Activated CD4-positive, alpha-beta T cell treated with anti-CD3 and anti-CD28 coated beads, Interleukin-2, amount 10 ng/mL, durations not matched to agents 7 days and 5 days (primary cell): ENCODE measurements around the gene DYNC1H1. TPM values are rescaled to one million over a fixed set of nuclear protein-coding genes. Genes with fewer than 3 reads are reported as not detected.

Experiments
- CTCF ChIA-PET: fragments of 350-600 bp; sonication (Branson Sonifier 250); formaldehyde crosslinking; loops from one replicate; lab custom pipeline; 2021; ENCODE audit warnings: antibody characterized with exemption; lab: Charles Lee
- POLR2A ChIA-PET: fragments of 350-600 bp; sonication (Branson Sonifier 250); formaldehyde crosslinking; loops from one replicate; lab custom pipeline; 2021; ENCODE audit warnings: antibody characterized with exemption; lab: Charles Lee
- DNase-seq: peaks from one replicate; pipeline ENCODE4 v3.0.0-alpha.2; 2020
- H3K27ac Mint-ChIP-seq: one replicate; pipeline ENCODE4 v1.8.0; 2021; ENCODE audit warnings: mild to moderate bottlenecking, moderate library complexity, mixed read lengths
- H3K27me3 Mint-ChIP-seq: one replicate; pipeline ENCODE4 v1.8.0; 2021; ENCODE audit warnings: mixed read lengths
- H3K36me3 Mint-ChIP-seq: one replicate; pipeline ENCODE4 v1.8.0; 2021; ENCODE audit warnings: low read depth, mixed read lengths
- H3K4me1 Mint-ChIP-seq: one replicate; pipeline ENCODE4 v1.8.0; 2021; ENCODE audit warnings: mixed read lengths
- H3K4me3 Mint-ChIP-seq: one replicate; pipeline ENCODE4 v1.8.0; 2021; ENCODE audit warnings: mild to moderate bottlenecking, moderate library complexity, mixed read lengths
- H3K9me3 Mint-ChIP-seq: one replicate; pipeline ENCODE4 v1.8.0; 2021; ENCODE audit warnings: mixed read lengths
- total RNA-seq, 2 experiments: library from RNA; stranded (reverse); gene quantifications; one replicate each; pipeline ENCODE4 v1.2.3, GENCODE V29; 2021

Gene DYNC1H1
- total RNA-seq, 2 experiments from 2014 or later, result 262 to 264 TPM

GRCh38 chr14:101961011-101961721 lies 3.2 kb upstream of the DYNC1H1 start:
- POLR2A ChIA-PET, result no interaction called here
- CTCF ChIA-PET, result interaction anchor here (0.6 to 2.1 kb wide), 9 partner anchors 13 to 356 kb away, joined by 3 to 9 read pairs (median 4); no protein-coding TSS in a partner anchor
- H3K4me3 Mint-ChIP-seq, result no peak overlapping the region
- peaks cover 31% of the 10 kb centered on the region for H3K4me1 Mint-ChIP-seq
- no peaks in the 10 kb centered on the region for H3K36me3 Mint-ChIP-seq
- no peaks in the 10 kb centered on the region for H3K9me3 Mint-ChIP-seq
- H3K27ac Mint-ChIP-seq, result peak overlapping the region; percentile 65
- no peaks in the 10 kb centered on the region for H3K27me3 Mint-ChIP-seq
- DNase-seq, result peak; percentile 79

DNA sequence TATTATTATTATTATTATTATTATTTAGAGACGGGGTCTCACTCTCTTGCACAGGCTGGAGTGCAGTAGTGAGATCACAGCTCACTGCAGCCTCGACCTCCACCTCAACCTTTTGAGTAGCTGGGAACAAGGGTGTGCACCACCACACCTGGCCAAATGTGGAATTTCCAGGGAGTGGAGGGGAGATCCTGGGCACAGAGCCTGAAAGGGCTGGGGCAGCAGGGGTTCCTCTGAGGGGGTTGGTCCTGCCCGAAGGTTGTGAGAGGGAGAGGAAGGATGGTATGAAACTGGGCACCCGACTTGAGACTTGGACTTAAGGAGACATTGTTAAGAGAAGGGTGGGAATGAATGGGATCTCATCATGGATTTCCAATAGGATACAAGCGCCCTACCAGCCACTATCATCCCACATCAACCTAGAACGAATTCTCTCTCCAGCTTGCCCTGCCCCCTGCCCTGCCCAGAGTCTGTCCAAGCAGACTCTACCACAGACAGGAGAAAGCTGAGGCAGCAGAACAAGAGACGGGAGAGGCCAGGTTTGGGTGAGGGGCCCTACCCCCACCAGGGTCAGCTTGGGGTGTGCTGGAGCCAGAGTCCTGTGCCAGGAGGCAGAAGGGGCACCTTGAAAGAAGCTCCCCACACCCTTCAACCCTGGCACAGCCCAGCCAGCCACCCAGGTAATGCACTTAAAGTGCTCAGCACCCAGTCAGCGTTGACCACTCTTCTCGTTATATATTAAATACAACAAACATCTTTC lies 2.4 kb upstream of the DYNC1H1 start:
- Mint-ChIP-seq H3K9me3 (no peaks in the 10 kb centered on the region), H3K27me3 (no peaks in the 10 kb centered on the region), H3K4me3 (no peak overlapping the region), H3K4me1 (peaks cover 36% of the 10 kb centered on the region), H3K36me3 (peaks cover 2% of the 10 kb centered on the region), H3K27ac (no peak overlapping the region)
- DNase-seq, result no peak
- CTCF ChIA-PET, result interaction anchor here (0.6 to 2.1 kb wide), 9 partner anchors 13 to 355 kb away, joined by 3 to 9 read pairs (median 4); no protein-coding TSS in a partner anchor
- POLR2A ChIA-PET, result no interaction called here

DNA sequence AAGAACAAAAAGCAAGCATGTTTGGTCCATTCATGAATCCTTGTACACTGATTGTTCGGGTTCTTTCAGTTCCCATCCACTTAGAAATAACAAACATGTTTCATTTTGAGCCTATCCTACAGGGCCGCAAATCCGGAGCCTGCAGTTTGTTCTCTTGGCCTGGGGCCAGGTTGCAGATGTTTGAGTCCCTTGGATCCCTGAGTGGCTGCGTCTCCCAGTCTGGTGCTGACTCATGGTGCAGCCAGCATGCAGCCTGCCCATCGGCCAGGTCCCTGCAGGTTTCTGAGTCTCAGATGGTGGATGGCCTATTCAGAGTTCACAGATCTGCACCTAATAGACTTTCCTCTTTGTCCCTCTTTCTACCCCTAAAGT lies 1.9 kb upstream of the DYNC1H1 start:
- POLR2A ChIA-PET, result no interaction called here
- Mint-ChIP-seq H3K36me3 (peaks cover 2% of the 10 kb centered on the region), H3K4me1 (peaks cover 38% of the 10 kb centered on the region), H3K9me3 (no peaks in the 10 kb centered on the region), H3K4me3 (no peak overlapping the region), H3K27ac (no peak overlapping the region), H3K27me3 (no peaks in the 10 kb centered on the region)
- no peak for DNase-seq
- CTCF ChIA-PET, result interaction anchor here (1.2 to 2.1 kb wide), 2 partner anchors 353 to 355 kb away, joined by 3 to 9 read pairs; no protein-coding TSS in a partner anchor

DNA sequence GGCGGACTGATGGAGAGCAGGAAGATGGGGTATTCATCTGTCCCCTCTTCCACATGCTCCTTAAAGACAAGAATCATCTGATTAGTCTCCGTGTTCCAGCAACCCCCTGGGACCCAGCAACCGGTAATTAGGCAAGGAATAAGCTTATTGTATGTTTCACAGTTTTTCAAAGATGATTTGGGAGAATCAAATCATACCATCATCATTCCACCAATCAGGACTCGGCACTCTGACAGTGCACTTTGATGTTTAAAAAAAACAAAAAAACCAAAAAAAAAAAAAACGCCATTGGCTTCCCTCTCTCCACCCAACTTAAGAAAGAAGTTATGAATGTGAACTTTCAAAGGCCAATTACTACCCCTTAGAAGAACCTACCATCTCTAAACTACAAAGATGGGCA lies 1.3 kb upstream of the DYNC1H1 start:
- Mint-ChIP-seq H3K9me3 (no peaks in the 10 kb centered on the region), H3K4me3 (no peak overlapping the region)
- CTCF ChIA-PET, result no interaction called here

DNA sequence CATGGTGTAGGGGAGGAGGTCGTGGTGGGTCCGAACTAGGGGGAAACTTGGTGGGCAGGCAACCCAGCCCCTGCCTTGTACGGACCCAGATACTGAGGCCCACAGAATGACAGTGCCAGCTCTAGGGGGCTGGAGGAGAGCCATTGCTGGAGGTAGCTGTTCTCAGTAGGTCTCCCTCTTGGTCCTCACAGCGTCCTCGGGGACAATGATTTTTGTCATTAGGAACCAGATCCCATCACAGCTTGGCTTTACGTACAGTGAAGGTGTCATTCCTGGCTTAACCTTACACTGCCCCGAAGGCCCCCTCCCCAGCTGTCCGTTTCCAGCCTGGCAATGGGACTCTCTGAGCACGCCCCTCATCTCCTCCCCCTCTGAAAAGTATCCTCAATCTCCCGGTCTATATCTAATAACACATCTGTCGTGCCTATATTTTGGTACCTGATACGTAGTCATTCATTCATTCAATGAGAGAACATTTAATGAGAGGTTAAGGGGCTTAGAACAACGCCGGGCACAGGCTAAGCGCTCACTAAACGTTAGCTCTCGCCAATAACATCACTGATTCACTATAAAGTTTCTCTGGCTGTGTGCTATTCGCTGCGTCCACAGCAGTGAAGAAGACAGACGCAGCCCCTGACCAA lies 597 bp upstream of the DYNC1H1 start:
- no peak overlapping the region for H3K27ac Mint-ChIP-seq

More for the DNA sequence above, 1.3 kb upstream of the DYNC1H1 start:
- Mint-ChIP-seq H3K4me1 (peaks cover 43% of the 10 kb centered on the region), H3K27me3 (no peaks in the 10 kb centered on the region), H3K36me3 (peaks cover 4% of the 10 kb centered on the region), H3K27ac (no peak overlapping the region)
- POLR2A ChIA-PET, result no interaction called here
- DNase-seq, result no peak

DNA sequence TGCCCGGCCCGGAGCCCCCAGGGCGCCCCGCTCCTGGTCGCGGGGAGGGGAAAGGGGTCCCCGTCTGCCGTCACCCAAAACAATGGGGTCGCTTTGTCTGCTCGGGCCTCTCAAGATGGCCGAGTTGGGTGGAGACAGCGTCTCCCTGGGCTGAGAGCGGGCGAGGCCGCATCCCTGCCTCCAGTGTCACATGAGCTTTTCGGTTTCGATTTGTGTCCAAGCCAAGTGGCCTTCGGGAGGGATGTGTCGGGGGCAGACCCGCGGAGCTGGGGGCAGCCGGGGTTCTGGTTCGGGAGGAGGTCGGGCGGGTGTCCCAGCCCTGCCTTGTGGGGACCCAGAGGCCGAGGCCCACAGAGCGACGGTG lies 790 bp downstream of the DYNC1H1 start:
- DNase-seq, result peak; percentile 72
- POLR2A ChIA-PET, result no interaction called here
- Mint-ChIP-seq H3K27ac (peak overlapping the region; percentile 91), H3K4me3 (peak overlapping the region; percentile 87), H3K9me3 (no peaks in the 10 kb centered on the region), H3K36me3 (peaks cover 6% of the 10 kb centered on the region), H3K4me1 (peaks cover 48% of the 10 kb centered on the region), H3K27me3 (no peaks in the 10 kb centered on the region)
- CTCF ChIA-PET, result interaction anchor here (0.5 to 1.1 kb wide), 4 partner anchors 128 to 352 kb away, joined by 3 to 4 read pairs (median 4); no protein-coding TSS in a partner anchor

More for the DNA sequence above, 597 bp upstream of the DYNC1H1 start:
- Mint-ChIP-seq H3K36me3 (peaks cover 5% of the 10 kb centered on the region), H3K4me1 (peaks cover 45% of the 10 kb centered on the region), H3K27me3 (no peaks in the 10 kb centered on the region), H3K4me3 (peak overlapping the region; percentile 57), H3K9me3 (no peaks in the 10 kb centered on the region)
- no peak for DNase-seq
- CTCF ChIA-PET, result interaction anchor here (0.6 kb wide), 1 partner anchor 115 kb away, joined by 3 read pairs; no protein-coding TSS in a partner anchor
- POLR2A ChIA-PET, result no interaction called here

GRCh38 chr14:101965770-101966722 lies 1.7 kb downstream of the DYNC1H1 start:
- ChIA-PET POLR2A (interaction anchor here (0.6 kb wide), 2 partner anchors 55 to 340 kb away, joined by 3 to 5 read pairs; no protein-coding TSS in a partner anchor), CTCF (interaction anchor here (0.9 to 1.1 kb wide), 4 partner anchors 13 to 351 kb away, joined by 3 to 4 read pairs (median 4); no protein-coding TSS in a partner anchor)
- DNase-seq, result no peak
- H3K27ac Mint-ChIP-seq, result peak overlapping the region; percentile 91
- H3K4me1 Mint-ChIP-seq, result peaks cover 43% of the 10 kb centered on the region
- peak overlapping the region; percentile 87 for H3K4me3 Mint-ChIP-seq
- H3K27me3 Mint-ChIP-seq, result no peaks in the 10 kb centered on the region
- H3K36me3 Mint-ChIP-seq, result peaks cover 10% of the 10 kb centered on the region
- H3K9me3 Mint-ChIP-seq, result no peaks in the 10 kb centered on the region

GRCh38 chr14:101966742-101967141 lies 2.4 kb downstream of the DYNC1H1 start:
- peaks cover 10% of the 10 kb centered on the region for H3K36me3 Mint-ChIP-seq
- H3K9me3 Mint-ChIP-seq, result no peaks in the 10 kb centered on the region

GRCh38 chr14:101968186-101968585 lies 3.8 kb downstream of the DYNC1H1 start:
- CTCF ChIA-PET, result interaction anchor here (1.5 kb wide), 1 partner anchor 128 kb away, joined by 4 read pairs; no protein-coding TSS in a partner anchor
- Mint-ChIP-seq H3K4me1 (peaks cover 48% of the 10 kb centered on the region), H3K27ac (peak overlapping the region; percentile 4), H3K4me3 (no peak overlapping the region), H3K9me3 (no peaks in the 10 kb centered on the region), H3K27me3 (no peaks in the 10 kb centered on the region), H3K36me3 (peaks cover 10% of the 10 kb centered on the region)
- DNase-seq, result no peak
- POLR2A ChIA-PET, result interaction anchor here (0.6 kb wide), 1 partner anchor 349 kb away, joined by 6 read pairs; no protein-coding TSS in a partner anchor

More at GRCh38 chr14:101966742-101967141, 2.4 kb downstream of the DYNC1H1 start:
- CTCF ChIA-PET, result interaction anchor here (0.6 to 1.5 kb wide), 4 partner anchors 14 to 318 kb away, joined by 3 to 4 read pairs (median 4); no protein-coding TSS in a partner anchor
- H3K27me3 Mint-ChIP-seq, result no peaks in the 10 kb centered on the region
- peaks cover 40% of the 10 kb centered on the region for H3K4me1 Mint-ChIP-seq
- no peak for DNase-seq
- peak overlapping the region; percentile 60 for H3K27ac Mint-ChIP-seq
- peak overlapping the region; percentile 55 for H3K4me3 Mint-ChIP-seq
- POLR2A ChIA-PET, result interaction anchor here (0.6 kb wide), 1 partner anchor 54 kb away, joined by 5 read pairs; no protein-coding TSS in a partner anchor

DNA sequence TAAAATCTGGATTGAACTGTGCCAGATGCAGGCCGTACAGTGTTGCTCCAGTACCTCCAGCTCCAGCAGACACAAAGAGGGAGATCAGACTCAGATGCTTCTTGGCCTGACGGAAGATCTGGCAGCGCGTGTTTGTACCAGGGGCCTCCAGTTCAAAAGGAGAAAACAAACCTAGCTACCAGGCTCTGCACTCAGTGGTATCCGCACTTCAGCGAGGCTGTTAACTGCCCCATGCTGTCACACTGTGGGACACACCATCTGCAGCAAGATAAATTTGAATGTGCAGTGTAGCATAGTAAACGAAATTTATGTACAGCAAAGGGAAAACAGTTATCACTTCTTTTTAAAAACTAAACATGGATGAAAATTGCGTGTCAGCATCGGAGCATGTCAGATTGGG lies 5.1 kb downstream of the DYNC1H1 start:
- H3K36me3 Mint-ChIP-seq, result peaks cover 10% of the 10 kb centered on the region
- DNase-seq, result no peak
- ChIA-PET CTCF (interaction anchor here (1.1 kb wide), 1 partner anchor 17 kb away, joined by 3 read pairs; no protein-coding TSS in a partner anchor), POLR2A (no interaction called here)
- H3K9me3 Mint-ChIP-seq, result no peaks in the 10 kb centered on the region
- H3K4me3 Mint-ChIP-seq, result no peak overlapping the region
- peaks cover 44% of the 10 kb centered on the region for H3K4me1 Mint-ChIP-seq
- H3K27me3 Mint-ChIP-seq, result no peaks in the 10 kb centered on the region
- peak overlapping the region; percentile 6 for H3K27ac Mint-ChIP-seq

DNA sequence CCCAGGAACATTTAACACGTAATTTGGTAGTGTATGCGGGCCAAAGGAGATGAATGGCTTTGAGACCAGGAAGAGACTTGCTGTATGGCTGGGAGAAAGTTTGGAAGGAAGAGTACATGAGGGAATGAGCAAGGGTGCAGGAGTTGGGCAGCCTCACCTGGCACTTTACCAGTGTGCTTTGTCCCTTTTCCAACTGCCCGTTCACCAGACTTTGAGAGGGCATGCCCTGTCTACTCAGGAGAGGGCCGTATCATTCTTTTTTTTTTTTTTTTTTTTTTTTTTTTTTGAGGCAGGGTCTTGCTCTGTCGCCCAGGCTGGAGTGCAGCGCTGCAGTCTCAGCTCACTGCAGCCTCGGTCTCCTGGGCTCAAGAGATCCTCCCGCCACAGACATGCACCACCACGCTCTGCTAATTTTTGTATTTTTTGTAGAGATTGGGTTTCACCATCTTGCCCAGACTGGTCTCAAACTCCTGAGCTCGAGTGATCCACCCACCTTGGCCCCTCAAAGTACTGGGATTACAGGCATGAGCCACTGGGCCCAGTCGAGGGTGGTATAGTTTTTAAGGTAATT lies 6.5 kb downstream of the DYNC1H1 start:
- peaks cover 11% of the 10 kb centered on the region for H3K36me3 Mint-ChIP-seq
- no peak for DNase-seq
- no peak overlapping the region for H3K4me3 Mint-ChIP-seq
- ChIA-PET POLR2A (no interaction called here), CTCF (interaction anchor here (0.8 kb wide), 1 partner anchor 200 kb away, joined by 3 read pairs; no protein-coding TSS in a partner anchor)
- H3K9me3 Mint-ChIP-seq, result no peaks in the 10 kb centered on the region
- peaks cover 40% of the 10 kb centered on the region for H3K4me1 Mint-ChIP-seq
- no peak overlapping the region for H3K27ac Mint-ChIP-seq
- H3K27me3 Mint-ChIP-seq, result no peaks in the 10 kb centered on the region
